Measurements from ENCODE around the gene NDOR1.
A peak's percentile ranks its signal among the peaks of the same experiment; 100 is the strongest.
"Not testable (repeated sequence)": the region's sequence is repeated elsewhere in the genome, so short reads cannot be mapped to it uniquely, and the experiment has no call there.

The NDOR1 gene

DNA sequence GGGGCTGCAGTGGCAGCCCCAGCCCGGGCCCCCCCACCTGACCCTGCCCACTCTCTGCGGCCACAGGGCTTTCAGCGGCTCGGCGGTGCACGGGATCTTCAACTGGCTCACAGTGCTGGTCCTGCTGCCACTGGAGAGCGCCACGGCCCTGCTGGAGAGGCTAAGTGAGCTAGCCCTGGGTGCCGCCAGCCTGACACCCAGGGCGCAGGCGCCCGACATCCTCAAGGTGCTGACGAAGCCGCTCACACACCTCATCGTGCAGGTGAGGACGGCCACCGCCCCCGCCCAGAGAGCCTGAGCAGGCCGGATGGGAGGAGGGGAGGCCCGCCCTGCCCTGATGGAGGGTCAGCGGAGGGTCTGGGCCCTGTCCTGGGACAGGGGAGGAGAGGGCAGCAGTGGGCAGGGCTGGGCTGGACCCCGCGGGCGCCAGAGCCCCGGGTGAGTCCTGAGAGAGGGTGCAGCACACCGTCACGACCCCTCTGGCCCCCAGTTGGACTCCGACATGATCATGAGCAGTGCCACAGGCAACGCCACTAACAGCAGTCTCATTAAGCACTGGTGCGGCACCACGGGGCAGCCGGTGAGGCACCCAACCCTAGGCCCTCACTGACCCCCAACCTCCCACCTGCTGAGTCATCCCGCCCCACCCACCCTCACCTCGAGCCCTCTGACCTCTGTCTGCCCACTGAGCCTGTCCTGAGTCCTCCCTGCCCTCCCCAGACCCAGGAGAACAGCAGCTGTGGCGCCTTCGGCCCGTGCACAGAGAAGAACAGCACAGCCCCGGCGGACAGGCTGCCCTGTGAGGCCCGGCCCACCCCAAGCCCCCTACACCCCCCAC lies 27.9 kb downstream of the NDOR1 start:
- no peak for DNase-seq

DNA sequence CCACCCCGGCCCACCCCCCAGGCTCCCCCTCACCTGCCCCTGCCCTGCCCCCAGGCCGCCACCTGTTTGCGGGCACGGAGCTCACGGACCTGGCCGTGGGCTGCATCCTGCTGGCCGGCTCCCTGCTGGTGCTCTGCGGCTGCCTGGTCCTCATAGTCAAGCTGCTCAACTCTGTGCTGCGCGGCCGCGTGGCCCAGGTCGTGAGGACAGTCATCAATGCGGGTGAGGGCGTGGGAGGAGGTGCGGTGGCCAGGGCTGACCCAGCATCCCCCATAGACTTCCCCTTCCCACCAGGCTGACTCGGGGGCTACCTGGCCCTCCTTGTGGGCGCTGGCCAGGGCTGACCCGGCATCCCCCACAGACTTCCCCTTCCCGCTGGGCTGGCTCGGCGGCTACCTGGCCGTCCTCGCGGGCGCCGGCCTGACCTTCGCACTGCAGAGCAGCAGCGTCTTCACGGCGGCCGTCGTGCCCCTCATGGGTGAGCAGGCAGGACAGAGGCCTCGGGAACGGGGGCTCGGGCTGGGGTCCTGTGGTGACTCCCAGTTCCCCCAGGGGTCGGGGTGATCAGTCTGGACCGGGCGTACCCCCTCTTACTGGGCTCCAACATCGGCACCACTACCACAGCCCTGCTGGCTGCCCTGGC lies 28.7 kb downstream of the NDOR1 start:
- no peak for DNase-seq

DNA sequence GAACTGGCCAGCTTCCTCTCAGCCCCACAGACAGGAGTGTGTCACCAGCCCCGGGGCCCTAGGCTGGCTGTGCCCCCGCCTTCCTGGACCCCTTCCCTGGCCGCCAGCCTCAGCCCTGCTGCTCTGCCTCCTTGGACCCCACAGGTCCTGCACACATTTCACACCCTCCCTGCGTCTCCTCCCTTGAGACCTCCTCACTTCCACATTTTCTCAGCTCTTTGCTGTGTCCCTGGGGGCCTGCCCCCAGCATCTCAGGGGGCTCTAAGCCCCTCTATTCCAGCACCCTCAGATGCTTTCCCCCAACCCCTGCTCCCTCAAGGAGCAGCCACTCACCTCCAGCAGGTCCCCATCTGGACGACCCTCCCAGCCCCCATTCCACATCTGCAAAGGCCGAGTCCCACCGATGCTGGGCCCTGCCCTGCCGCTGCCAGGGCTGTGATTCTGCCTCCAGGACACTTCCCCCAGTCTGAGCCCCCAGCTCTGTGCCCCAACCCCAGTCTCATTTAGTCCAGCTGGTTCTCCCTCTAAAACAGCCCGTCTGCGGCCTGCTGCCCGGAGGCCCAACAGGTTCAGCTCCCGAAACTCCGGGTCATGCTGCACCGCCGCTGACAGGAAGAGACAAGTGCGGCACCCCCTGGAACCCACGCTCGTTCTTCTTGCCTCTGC lies 29.4 kb downstream of the NDOR1 start:
- DNase-seq = no peak

DNA sequence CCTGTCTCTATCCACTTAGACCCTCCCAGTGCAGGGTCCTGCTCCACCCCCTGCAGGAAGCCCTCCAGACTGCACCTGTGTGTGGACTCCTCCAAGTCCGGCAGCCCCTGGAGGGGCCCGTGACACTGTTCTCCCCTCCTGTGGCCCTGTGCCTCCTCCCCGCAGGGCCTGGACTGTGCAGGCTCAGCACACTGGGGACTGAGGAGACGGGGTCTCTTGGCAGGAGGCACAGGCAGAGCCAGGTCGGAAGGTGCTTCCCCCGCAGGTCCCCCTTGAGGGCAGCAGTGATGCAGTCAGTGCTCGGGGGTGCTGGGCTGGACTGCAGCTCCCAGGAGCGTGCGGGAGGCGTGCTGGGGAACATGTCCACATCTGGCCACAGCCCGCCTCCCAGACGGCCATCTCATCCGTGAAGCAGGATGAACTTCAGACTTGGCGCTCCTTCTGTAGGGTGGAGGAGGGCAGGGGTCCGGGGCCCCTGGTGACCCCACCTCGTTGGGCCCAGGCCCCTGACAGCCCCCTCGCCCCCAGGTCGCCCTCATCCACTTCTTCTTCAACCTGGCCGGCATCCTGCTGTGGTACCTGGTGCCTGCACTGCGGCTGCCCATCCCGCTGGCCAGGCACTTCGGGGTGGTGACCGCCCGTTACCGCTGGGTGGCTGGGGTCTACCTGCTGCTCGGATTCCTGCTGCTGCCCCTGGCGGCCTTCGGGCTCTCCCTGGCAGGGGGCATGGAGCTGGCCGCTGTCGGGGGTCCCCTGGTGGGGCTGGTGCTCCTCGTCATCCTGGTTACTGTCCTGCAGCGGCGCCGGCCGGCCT lies 30.1 kb downstream of the NDOR1 start:
- no peak for DNase-seq

DNA sequence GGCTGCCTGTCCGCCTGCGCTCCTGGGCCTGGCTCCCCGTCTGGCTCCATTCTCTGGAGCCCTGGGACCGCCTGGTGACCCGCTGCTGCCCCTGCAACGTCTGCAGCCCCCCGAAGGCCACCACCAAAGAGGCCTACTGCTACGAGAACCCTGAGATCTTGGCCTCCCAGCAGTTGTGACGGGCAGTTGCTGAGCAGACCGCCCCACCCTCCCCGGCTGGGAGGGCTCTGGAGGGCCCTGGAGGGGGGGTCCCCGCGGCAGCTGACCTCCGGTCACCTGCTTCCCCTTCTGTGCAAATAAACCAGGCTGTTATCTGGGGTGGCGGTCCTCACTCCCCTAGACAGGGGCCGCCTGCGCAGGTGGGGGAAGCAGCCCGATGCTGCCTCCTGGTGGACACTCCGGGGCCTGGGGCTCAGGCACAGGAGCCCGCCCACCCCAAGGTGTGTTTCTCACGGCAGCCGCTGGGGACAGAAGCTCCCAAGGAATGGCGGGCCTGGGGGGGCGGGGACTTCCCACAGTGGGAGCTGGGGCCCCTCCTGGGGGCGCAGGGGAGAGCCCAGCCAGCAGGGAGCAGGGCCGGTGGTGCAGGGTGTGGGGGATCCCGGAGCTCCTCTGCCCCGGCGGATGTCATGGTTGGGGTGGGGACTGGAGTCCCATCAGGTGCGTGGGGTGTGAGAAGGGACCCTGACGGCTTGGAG lies 30.9 kb downstream of the NDOR1 start:
- peak; percentile 92 for DNase-seq

DNA sequence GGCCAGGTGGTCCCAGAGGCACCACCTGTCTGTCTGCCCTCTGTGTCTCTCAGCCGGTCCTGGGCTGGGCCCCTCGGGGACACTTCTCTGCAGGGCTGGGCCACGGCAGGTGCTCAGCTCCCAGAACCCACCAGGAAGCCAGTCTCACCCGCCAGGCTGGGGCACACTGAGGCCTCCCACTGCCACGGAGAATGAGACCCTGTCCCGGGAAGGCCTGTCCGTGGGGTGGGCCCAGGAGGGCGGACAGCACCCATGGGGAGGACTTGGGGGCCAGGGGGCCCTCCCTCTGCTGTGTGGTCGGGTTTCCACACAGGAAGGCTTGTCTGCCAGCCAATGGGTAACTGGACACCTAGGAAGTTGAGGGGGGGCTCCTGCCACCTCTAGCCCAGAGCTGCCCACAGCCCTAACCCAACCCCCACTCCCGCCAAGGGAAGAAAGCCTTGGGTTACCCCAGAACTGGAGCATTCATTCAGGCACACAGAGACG lies 31.5 kb downstream of the NDOR1 start:
- DNase-seq = no peak

DNA sequence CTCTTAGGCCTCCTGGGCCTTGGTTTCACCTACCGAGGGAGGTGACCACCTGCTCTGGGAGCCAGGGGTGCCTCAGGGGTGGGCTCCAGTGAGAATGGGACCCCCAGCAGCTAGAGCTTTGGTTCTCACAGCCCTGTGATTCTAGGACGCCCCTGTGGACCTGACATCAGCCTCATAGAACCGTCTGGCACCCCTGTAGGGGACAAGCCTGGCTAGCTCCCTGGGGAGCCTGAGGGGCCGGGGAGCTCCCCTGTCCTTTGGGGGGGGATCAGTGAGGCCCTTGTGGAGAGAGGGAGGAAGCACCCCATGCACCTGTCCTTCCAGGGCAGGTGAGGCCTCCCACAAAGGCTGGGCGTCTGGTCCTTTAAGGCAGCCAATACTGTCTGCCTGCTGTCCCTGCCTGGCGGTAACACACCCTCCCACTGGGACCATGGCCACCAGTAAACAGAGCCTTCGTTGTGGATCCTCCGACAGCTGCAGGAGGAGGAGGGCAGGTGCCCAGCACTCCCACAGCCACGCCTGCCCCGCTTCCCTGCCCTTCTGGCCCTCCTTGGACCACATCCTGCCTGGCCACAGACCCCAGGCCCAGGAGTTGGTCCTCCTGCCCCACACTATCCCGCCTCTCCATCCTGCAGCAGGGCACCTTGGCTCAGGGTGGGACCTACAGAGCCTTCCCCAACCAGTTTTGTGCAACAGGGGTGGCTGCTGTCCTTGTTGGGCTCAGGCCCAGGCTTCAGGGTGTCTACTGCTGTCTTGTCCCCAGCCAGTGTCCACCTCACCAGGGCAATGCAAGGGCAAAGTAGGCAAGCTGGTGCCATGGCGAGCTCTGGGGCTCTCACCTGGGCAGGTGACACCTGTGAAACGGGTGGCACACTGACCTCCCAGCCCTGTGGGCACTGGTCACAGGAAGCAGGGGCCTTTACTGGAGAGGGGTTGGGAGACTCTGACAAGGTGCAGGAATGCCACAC lies 32.5 kb downstream of the NDOR1 start:
- DNase-seq = no peak

DNA sequence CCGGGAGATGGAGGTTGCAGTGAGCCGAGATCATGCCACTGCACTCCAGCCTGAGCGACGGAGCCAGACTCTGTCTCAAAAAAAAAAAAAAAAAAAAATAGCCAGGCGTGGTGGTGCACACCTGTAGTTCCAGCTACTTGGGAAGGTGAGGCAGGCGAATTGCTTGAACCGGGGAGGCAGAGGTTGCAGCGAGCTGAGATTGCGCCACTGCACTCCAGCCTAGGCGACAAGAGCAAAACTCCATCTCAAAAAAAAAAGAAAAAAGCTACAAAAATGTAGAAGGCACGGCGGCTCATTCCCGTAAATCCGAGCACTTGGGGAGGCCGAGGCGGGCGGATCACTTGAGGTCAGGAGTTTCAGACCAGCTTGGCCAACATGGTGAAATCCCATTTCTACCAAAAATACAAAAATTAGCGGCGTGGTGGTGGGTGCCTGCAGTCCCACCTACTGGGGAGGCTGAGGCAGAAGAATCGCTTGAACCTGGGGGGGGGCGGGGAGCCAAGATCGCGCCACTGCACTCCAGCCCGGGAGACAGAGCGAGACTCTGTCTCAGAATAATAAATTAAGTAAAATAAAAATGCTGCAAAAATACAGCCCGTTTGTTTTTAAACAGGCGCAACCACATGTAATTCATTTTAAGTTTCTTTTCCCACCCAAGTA lies 34.2 kb downstream of the NDOR1 start:
- not testable (repeated sequence) for DNase-seq

DNA sequence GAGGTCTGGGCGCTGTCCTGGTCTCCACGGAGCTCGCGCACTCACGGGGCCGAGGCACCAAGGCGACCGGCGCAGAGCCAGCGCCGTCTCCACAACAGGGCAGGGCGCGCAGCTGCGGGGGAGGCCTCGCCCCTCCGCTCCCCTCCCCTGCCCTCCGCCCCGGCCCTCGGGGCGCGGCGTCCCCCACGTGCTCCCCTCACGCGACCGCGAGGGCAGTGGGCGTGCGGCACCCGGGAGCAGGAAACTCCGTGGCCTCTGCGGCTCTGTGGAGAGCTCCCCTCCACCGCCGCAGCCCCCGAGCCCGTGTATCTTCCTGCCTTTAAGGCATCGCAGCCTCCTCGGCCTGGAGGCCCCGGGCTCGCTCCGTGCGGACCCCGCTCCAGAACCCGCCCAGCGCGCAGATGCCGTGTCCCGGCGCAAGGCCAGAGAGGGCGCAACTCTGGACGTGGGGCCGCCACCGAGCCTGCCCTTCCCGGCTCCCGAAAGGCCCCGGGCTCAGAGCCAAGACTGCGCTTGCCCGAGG lies 34.9 kb downstream of the NDOR1 start:
- DNase-seq = peak; percentile 59

DNA sequence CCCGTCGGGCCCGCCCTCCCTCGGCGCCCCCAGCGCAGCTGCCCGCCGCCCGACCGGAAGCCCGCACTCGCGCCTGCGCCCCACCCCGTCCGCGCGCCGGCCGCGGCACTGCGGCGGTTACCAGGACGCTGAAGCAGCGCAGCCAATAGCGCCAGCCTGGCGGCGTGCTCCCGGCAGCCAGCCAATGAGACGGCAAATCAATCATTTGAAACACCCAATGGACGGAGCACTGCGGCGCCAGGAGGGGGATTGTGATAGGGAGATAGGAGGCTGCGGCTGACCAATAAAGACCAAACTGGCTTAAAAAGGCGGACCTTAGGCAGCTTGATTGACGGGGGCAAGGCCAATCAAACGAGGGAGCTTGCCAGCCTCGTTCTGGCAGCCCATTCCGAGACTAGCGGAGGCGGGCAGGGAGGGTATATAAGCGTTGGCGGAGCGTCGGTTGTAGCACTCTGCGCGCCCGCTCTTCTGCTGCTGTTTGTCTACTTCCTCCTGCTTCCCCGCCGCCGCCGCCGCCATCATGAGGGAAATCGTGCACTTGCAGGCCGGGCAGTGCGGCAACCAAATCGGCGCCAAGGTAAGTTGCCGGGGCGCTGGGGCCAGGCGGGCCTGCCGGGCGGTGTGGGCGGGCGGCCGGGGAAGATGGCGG lies 35.5 kb downstream of the NDOR1 start, which contains the start of gene TUBB4B:
Gene TUBB4B, plus strand, starts transcription at position 447 of the 649 bp plus-strand sequence. Its CDS starts 74 bp downstream, at position 521.
- peak; percentile 93 for DNase-seq

DNA sequence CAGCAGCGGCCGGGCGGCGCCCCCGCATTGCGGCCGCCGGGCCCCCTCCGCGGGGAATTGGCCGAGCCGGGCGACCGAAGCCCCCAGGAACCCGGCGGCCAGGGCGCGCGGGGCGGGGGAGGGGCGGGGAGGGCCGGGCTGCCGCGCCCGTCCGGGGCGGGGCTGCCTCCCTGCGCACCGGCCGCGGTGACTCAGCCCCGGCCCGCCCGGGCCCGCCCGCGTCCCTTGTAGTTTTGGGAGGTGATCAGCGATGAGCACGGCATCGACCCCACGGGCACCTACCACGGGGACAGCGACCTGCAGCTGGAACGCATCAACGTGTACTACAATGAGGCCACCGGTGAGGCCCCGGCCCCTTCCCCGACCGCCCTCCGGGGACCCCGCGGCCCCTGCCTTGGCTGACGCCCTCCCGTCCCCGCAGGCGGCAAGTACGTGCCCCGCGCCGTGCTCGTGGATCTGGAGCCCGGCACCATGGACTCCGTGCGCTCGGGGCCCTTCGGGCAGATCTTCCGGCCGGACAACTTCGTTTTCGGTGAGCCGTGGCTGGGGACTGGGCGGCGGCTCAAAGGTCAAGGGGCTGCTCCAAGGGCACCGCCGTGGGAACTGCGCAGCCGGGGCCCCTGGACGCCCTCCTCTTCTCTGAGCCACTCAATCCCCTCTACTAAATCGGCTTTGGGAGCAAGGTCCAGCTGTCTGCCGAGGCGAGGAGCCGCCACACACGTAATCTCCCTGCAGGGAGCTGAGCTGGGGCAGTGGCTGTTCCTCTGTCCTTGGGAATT lies 36.2 kb downstream of the NDOR1 start:
- peak; percentile 64 for DNase-seq

DNA sequence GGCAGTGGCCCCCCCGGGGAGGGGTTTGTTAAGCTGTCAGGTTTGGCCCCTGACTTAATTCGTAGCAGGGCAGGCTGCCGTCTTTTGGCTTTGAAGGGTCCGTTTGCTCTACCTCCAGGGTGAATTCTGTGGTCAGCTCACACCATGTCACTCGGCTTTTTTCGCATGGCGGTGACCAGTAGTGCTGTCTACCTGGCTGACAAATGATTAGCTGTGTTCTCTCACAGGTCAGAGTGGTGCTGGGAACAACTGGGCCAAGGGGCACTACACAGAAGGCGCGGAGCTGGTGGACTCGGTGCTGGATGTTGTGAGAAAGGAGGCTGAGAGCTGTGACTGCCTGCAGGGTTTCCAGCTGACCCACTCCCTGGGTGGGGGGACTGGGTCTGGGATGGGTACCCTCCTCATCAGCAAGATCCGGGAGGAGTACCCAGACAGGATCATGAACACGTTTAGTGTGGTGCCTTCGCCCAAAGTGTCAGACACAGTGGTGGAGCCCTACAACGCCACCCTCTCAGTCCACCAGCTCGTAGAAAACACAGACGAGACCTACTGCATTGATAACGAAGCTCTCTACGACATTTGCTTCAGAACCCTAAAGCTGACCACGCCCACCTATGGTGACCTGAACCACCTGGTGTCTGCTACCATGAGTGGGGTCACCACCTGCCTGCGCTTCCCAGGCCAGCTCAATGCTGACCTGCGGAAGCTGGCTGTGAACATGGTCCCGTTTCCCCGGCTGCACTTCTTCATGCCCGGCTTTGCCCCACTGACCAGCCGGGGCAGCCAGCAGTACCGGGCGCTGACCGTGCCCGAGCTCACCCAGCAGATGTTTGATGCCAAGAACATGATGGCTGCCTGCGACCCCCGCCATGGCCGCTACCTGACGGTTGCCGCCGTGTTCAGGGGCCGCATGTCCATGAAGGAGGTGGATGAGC lies 37.0 kb downstream of the NDOR1 start:
- DNase-seq = no peak

DNA sequence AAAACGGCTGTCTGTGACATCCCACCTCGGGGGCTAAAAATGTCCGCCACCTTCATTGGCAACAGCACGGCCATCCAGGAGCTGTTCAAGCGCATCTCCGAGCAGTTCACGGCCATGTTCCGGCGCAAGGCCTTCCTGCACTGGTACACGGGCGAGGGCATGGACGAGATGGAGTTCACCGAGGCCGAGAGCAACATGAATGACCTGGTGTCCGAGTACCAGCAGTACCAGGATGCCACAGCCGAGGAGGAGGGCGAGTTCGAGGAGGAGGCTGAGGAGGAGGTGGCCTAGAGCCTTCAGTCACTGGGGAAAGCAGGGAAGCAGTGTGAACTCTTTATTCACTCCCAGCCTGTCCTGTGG lies 37.7 kb downstream of the NDOR1 start:
- DNase-seq = not testable (repeated sequence)

DNA sequence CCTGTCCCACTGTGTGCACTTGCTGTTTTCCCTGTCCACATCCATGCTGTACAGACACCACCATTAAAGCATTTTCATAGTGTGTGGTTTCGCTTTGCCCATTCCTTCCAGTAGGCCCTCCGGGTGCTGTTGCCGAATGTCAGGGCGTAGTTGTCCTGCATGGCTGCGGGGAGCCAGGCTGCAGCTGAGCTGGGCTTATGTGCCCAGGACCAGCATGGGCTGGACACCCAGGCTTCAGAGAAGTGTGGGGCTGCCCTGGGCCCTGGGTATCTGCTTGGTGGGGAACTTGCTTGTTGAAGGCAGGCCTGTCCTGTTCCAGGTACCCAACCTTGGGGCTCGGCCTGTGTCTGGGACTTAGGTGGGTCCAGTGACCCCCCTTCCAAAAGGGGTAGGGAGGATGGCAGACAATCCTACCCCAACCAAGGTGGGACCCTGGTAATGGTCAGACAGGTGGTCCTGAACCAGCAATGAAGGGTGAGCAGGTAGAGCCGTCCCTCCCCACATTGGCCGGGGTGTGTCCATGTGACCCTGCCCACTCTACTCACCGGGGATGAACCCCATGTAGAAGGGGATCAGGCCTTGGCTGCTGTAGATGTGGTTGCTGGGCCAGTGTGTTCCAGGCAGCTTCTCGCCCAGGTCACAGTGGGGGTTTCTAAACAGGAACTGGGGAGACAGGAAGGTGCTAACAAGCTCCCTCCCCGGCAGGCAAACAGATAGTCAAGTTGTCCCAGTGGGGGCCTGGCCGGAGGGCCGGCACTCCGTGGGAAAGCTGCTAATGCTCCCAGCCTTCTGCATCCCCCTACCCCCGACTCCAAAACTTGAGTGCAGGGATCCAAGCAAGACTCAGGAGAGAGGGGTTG lies 38.4 kb downstream of the NDOR1 start:
- DNase-seq = no peak

DNA sequence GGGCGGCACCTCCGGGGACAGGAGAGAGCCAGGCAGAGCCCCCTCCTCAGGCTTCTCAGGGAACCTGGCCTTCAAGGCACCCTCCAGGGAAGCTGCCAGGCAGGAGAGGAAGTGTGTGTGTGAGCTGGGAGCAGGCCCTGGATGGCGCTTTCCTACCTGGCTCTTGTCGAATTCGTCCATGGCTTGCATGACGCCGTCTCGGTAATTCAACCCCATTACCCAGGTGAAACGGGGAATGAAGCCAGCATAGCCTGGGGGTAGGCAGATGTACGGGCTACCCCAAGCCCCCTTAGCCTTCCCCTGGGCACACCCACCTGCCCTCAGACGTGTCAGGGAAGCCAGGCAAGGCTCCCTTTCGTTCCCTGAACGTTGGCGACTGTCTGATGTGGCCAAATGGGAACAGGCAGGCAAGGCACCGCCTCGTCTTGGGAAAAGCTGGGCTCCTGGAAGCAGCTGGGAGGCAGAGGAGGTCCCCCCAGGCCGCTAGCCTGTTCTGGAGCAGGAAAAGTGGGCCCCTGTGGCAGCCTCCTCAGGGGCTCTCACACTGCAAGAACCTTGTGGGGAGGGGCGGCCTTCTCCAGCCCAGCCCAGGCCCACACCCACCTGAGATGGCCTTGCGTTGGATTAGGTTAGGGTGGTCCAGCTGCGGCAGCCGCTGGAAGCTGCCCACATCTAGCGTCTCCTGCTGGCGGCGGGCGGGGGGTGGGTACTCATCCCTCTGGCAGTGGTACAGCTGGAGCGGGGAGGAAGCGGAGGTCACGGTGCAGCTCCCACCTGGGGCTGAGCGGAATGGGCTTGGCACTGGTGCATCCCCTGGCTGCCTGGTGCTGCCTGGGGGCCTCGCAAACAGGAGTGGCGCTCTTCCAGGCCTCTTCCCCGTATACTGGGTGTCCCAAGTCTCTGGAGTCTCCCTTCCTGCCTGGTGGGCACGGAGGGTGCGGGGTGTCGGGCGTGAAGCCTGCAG lies 39.3 kb downstream of the NDOR1 start:
- no peak for DNase-seq

All from T-helper 9 cell (primary cell).